NCI-H774 (cell line): ENCODE measurements around the gene NDUFS6.

Source experiments
- DNase-seq: peaks from one replicate; lab custom pipeline; 2025; lab: John Stamatoyannopoulos, UW

Gene NDUFS6

DNA sequence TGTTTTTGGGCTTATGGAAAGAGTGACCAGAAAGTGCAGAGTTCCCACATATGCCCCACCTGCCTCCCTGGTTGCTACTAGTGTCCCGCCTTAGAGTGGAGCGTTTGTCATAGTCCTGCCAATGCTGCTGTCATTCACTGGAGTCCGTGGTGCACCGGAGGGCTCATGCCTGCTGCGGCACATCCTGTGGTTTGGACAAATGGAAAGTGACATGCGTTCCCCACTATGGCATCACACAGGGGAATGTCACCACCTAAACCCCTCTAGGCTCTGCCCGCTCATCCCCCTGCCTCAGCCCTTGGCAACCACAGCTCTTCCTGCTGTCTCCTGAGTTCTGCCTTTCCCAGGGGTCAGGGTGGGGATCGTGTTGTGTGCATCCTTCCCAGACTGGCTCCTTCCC lies 52.3 kb downstream of the NDUFS6 start:
- no peak for DNase-seq

DNA sequence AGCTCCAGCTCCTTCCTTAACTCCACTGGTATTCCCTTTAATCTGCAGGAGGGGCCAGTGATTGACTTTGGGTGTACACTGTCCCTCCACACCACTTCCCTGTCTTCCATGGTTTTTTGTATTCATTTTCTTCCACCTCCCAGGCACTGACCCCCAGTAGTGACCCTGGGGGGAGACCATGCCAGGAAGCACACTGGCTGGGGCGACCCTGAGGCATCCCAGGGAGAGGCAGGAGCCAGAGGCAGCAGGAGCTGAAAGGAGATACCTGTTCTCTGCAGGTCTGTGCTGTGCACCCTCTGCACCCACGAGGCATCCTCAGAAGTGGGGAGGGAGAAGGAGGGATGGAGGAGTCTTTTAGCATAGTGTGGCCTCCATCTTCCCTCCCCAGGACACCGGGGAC lies 53.9 kb downstream of the NDUFS6 start:
- DNase-seq = no peak

DNA sequence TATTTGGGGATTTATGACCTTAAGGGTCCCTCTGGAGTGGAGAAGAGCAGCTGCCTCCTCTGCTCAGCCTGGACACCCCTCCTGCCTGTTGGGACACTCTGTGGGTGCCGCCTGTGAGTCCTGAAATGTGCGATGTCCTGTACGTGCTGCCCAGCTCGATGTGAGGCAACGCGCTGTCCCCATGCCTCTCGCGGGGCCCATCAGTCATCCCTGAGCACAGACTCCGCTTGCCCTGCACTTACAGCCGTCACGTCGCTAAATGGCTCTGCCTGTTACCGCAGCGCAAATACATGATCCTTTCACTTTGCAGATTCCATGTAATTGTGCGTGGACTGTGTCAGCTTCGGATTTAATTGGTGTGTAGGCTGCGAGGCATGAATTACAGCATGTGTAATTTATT lies 54.4 kb downstream of the NDUFS6 start:
- no peak for DNase-seq

DNA sequence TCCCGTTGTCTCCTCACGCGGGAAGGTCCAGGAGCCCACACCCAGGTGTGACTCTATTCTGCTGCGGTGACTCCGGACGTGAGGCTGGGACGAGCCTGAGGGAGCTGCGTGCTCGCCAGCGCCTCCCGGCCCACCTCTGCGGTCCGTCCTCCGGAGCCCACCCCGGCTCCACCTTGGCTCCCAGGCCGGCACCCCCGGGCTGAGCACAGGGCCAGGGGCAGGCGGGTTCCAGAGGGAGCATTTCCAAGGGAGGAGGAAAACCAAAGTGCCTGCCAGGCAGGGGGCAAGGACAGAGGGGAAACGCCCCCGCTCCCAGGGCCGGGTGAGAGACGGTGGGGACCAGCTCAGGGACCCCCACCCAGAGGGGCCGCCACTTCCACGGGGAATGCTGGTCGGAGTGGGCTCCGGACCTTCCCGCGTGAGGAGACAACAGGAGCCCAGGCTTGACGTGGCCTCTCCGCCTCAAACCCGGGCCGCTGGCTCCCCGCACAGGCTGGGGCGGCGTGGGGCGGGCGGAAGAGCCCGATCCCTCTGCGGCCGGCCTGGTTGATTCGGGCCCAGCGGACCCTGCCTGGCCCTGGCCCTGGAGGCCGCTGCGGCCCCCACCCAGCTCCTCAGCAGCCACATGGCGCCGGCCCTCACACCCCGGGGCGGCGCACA lies 55.5 kb downstream of the NDUFS6 start:
- no peak for DNase-seq

DNA sequence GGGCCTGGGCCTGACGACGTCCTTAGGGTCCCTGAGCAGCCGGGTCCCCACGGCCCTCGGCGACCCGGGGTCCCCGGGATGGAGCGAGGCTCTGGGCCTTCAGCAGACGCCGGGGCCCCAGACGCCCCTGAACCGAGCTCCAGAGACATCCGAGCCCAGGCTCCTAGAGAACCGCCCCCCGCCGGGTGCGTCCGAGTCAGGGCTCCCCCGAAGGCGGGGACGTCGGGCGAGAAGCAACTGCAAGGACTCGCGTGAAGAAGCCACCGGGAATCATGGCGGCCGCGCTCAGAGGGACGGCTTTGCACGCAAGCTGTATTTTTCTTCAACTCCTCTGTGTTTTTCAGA lies 56.0 kb downstream of the NDUFS6 start:
- DNase-seq = no peak

DNA sequence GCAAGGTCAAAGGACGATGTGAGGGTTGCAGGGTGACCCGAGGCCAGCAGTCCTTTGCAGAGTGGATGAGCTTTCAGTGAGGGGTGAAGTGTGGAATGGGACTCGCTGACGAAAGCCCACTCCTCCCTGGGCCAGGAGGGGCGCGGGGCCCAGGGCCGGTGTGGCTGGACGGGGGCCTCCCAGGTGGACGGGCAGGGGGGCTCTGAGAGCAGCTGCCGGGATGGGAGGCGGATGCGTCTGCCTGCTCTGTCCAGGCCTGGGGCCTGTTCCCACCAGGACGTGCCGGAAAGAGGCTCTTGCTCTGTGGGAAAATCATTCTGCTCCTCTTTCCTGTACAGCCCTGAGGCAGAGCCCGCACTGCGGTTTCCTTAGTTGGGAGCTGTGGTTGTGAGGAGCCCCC lies 57.2 kb downstream of the NDUFS6 start:
- DNase-seq = no peak

DNA sequence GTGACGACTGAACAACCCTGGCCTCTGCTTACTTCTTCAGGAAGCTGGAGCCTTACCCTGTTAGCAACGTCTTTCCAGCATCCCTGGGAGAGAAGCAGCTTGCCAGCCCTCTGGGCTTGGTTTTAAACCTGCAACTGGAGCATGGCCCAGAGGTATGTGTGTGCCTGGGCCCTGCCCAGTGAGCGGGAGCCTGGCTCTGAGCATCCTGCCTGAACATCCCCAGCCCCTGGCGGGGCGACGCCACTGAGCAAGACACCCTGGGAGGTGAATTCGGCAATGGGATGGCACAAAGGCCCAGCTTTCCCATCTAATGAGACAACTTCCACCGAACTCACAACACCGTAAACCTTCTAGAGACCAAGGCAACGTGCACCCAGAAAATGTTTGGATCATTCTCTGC lies 57.9 kb downstream of the NDUFS6 start:
- DNase-seq = no peak

DNA sequence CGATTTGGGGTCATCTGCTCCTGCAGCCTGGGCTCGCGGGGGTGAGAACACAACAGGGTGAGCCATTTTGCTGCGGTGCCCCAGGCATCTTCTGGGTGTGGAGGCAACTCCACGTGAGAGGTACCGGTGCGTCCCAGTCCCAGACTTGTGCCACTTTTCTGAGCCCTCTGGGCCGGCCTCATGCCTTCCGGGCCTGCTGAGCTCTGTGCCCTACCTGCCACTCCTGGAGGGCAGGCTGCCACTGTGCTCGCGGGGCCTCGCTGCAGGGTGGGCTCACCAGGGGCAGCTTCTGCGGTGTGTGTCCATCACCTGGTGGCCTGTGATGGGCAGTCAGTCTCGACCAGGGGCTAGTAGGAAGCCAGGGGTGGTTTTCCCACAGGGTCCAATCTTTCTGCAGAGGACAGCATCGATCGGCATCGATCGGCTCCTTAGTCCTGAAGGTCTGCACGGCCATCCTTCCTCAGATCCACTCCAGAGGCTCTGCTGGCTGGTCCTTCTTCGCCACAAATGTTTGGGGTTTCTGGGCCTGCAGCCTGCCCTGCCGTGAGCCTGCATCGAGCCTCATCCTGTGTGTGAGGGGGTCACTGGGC lies 58.9 kb downstream of the NDUFS6 start:
- no peak for DNase-seq

DNA sequence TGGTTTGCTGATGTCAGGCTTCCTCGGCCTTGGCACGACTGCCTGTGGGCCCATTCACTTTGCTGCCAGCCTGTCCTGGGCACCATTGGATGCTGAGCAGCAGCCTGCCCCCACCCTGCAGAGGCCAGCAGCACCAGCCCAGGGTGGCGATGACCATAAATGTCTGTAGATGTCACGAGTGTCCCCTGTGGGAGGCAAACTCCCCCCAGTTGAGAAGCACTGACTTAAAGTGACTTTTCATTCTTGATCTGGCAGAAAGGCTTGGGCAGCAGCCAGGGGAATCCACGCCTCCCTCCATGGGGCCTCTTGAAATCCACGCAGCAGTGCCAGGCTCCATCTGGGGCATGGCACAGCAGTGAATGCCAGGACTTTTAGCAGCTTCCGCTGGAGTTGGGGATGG lies 59.7 kb downstream of the NDUFS6 start:
- DNase-seq = no peak

DNA sequence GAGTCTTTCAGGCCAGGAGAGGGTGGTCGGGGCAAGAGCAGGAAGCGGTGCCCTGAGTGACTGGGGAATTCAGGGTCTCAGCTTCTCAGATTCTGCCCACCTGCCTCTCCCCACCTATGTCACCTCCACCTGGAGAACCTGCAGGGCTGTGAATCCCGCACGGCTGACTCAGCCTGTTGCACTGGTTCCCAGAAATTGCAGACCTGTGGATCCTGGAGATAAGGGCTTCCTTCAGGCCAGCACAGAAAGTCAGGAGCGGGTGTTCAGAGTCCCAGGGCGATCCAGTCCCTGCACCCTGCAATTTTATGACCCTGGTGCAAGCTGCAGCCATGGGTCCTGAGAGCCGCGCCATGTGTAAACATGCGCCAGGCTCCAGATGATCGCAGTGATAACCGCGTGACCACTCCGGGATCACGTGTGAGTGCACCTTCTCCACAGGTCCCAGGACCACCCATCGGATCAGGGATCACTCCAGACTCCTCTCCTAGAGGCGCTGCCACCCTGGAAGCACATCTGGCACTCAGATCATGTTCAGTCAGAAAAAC lies 63.8 kb downstream of the NDUFS6 start:
- DNase-seq = no peak

DNA sequence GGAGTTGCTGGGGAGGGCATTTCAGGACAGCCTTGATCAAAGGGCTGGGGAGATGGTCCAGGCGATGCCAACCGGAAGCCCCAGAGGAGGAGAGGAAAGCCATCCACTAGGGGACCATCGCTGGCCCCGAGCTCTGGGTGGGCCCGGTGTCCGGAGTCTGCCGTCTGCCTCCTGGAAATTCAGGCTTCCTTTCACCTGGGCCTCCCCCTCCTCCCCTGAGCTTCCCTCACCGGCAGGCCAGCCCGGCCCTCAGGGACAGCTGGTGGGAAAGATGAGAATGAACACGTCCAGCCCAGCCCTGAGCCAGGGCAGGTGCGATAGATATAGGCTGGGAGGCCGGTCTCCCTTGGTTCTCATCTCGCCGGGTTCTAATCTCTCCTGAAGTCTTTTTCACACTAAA lies 64.3 kb downstream of the NDUFS6 start:
- DNase-seq = no peak
